CD4-positive, alpha-beta T cell treated with Interleukin-6 at 100 ng/mL for 8 hours (primary cell): ENCODE results near the gene RMC1.
A peak's percentile ranks its signal among the peaks of the same experiment; 100 is the strongest.
"Not testable (repeated sequence)": the region's sequence is repeated elsewhere in the genome, so short reads cannot be mapped to it uniquely, and the experiment has no call there.

Source experiments
- DNase-seq: peaks from one replicate; pipeline ENCODE4 v3.0.0-alpha.2; 2020; ENCODE audit warnings: mixed read lengths, low spot score

RMC1 gene

DNA sequence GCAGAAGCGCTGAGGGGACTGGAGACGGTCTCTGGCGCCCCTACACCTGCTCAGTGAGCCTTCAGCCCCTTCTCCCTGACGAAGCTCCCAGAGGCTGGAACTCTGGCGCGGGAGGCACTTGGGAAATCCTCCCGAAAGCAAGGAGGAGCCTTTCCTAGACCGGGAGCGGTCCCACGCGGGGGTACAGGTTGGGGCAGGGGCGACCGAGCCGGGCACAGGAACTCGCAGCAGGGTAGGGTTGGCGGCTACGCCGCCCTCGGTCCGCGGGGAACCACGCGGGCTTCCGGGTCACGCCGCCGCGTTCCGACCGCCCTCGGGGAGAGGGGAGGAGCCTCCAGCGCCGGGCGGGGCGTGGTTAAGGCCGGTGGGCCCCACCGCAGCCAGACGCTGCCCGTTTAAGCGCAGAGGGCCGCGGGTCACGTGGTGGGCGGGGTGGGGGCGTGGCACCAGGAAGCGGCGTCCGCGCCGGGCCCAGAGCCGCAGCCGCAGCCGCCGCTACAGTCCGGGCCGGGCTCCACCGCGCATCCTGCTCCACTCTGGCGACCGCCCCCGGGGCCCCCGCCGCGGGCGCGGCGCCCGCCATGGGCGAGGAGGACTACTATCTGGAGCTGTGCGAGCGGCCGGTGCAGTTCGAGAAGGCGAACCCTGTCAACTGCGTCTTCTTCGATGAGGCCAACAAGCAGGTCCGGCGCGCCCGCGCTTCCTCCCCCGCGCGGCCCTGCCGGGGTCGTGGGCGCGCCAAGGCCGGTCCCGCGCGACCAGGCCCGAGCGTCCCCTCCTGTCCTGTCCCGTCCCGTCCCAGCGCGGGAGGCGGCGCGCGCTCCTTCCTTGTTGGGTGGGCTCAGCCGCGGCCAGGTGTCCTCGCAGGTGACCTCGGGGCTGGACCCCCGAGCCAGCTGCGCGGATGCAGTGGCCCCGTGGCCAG, at the start of gene RMC1:
TSS of gene RMC1 (plus strand) at position 474 of the 925 bp plus-strand sequence. CDS start at position 582, 108 bp downstream.
- DNase-seq: peak; percentile 94

DNA sequence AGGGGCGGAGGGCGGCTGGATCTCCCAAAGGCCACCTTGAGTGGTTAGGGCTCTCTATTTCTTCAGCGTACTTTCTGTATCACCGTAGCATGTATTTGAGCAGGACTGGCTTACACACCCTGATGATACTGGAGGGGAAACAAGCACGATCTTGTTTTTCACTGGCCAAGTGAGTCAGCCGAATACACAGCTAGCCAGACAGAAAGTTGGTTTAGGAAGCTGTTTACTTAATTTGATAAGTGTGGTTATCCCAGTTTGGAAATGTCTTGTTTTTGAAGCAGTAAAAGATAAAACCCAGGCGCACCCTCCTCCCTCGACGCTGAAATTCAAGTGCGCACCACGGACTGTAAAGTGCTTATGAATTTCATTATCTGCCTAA, 49.6 kb upstream of the RMC1 start:
- peak; percentile 4 for DNase-seq

- DNase-seq: no peak
Observed at GRCh38 chr18:23456835-23457234, 46.5 kb upstream of the RMC1 start.

DNA sequence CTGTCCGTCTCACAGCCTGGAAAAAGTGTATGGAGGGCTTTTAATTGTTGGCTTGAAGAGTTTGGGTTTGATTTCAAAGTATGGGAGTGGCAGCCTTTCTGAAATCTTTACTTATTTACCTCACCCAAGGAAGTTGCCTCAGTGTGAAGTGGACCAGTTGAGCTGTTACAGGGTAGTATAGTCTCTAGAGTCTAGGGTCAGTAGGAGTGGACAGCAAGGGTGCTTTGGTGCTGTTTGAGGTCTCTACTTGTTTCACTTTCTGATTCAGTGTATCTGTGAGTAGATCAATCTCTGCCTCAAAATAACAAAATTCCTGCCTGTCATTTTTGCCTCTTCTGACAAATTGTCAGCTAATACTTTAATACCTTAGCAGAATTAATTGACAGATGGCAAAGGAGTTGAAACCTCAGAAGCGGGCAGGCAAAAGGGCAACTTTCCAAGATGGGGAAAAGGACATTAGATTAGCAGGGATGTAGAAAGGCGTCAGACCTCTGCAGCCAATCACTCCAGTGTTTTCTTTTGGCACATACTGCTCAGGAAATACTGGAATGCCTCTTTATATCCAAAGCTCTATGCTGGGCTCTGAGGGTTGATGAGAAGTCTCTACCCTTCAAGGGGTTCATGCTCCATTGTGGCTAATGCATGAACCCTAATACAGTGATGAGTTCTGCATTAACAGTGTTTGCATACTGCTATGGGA, 44.3 kb upstream of the RMC1 start:
- DNase-seq: no peak

GRCh38 chr18:23459530-23459921, 43.8 kb upstream of the RMC1 start:
- no peak for DNase-seq

GRCh38 chr18:23460285-23461273, 42.7 kb upstream of the RMC1 start:
- no peak for DNase-seq

GRCh38 chr18:23462876-23463275, 40.4 kb upstream of the RMC1 start:
- no peak for DNase-seq

DNA sequence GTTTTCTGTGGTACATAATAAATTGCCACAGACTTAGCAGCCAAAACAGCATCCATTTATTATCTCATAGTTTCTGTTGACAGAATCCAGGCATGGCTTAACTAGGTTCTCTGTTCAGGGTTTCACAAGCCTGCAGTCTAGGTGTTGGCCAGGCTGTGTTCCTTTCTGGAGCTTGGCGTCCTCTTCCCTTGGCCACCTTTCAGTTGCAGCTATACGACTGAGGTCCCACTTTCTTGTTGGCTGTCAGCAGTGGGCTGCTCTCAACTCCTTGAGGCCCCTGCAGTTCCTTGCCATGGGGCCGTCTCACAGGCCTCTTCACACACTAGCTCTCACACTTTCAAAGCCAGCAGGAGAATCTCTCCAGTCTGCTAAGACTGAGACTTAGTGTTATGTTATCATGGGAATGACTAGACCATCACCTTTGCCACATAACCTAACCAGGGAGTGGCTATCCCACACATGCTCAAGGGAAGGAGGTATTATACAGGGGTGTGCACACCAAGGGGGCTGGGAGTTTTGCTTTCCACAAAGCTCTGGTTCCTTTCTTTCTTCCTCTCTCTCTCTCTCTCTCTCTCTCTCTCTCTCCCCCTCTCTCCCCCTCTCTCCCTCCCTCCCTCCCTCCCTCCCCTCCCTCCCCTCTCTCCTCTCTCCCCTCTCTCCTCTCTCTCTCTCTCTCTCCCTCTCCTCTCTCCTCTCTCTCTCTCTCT, 34.4 kb upstream of the RMC1 start:
- DNase-seq: no peak

- no peak for DNase-seq
Observed at GRCh38 chr18:23470620-23471387, 32.5 kb upstream of the RMC1 start.

- no peak for DNase-seq
Observed at GRCh38 chr18:23471486-23471885, 31.8 kb upstream of the RMC1 start.

DNA sequence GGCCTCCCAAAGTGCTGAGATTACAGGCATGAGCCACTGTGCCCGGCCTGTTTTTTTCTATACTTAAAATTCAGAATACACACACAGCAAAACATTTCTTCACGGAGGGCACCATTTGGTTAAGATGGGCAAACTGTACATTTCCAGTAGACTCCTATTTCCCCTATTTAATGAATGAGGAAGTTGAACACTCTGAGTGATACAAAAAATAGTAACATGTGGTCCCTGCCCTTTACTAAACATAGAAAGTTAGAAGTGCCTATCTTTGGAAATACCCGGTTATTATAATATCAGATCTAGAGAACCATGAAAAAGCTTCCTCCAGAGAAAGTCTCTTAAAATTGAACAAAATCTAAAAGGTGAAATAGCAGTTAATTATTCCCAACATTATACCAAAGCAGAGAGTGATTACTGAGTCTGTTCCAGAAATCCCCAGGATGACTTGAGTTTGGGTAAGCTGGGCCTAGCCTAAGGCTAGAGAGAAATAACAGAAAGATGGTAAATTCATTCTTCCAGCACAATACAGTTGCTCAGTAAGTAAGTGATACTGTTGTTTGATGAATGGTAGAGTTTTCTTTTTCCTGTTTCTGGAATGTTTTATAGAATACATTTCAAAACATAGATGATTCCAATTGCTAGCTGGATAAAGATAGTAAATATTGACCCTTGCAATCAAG, 23.3 kb upstream of the RMC1 start:
- no peak for DNase-seq

- DNase-seq: no peak
Observed at GRCh38 chr18:23484561-23485182, 18.6 kb upstream of the RMC1 start.

- no peak for DNase-seq
Observed at GRCh38 chr18:23485386-23485785, 17.9 kb upstream of the RMC1 start.

- DNase-seq: peak; percentile 41
Observed at GRCh38 chr18:23487738-23488570, 15.4 kb upstream of the RMC1 start.

DNA sequence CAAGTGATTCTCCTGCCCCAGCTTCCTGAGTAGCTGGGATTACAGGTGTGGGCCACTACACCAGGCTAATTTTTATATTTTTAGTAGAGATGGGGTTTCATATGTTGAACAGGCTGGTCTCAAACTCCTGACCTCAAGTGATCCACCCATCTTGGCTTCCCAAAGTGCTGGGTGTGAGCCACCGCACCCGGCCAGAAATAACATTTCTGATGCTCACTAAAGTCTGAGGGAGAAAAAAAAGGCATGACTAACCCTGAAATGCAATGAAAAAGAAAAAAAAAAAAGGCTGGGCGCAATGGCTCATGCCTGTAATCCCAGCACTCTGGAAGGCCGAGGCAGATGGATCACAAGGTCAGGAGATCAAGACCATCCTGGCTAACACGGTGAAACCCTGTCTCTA, 13.7 kb upstream of the RMC1 start:
- not testable (repeated sequence) for DNase-seq

DNA sequence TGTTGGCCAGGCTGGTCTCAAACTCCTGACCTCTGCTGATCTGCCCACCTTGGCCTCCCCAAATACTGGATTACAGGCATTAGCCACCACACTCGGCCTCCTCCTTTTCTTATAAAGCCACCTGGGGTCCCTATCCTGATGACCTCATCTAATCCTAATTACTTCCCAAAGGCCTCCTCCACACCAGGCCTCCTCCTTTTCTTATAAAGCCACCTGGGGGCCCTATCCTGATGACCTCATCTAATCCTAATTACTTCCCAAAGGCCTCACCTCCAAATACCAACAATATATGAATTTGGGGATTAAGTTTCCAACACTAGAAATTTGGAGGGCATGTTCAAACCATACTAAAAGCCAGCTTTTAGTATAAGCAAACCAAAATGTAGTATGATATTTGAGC, 9.7 kb upstream of the RMC1 start:
- no peak for DNase-seq

DNA sequence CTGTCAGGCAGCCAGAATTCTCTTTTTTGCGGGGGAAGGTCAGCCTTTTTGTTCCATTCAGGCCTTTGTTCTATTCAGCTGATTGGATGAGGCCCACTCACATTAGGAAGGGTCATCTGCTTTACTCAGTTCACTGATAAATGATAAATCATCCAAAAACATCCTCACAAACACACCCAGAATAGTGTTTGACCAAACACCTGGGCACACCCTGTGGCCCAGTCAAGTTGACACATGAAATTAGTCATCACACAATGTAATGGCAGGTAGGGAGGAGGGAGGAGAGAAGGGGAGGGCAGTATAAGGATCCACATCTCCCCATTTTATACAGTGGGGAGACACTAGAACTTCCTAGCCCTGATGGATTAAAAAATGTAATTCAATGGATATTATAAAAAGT, 8.3 kb upstream of the RMC1 start:
- DNase-seq: no peak

GRCh38 chr18:23495723-23496440, 7.4 kb upstream of the RMC1 start:
- DNase-seq: no peak
